Measurements from ENCODE around the gene OR52D1.

The OR52D1 gene

DNA sequence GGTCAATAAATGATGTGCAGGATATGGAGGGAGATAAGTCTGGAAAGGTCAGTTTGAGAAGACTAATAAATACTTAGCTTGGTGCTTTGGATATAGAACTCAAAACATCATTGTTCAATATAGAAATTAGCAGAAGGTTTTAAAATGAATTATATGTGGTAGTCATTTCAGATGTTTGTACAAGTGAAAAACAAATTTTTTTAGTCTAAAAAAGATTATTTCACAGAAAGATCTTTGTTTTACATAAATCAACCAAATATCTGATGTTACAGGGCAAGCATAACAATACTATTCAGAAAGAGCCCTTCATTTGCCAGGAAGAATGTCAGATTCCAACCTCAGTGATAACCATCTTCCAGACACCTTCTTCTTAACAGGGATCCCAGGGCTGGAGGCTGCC, at the start of gene OR52D1:
Gene OR52D1, plus strand, starts transcription at position 301 of the 400 bp plus-strand sequence. Its CDS starts 22 bp downstream, at position 323.
- no peak within 1 kb of the TSS for H3K4me3 ChIP-seq (ENCODE audit: low read depth, low read length)
- DNase-seq (ENCODE audit: low read depth), result no peak
- TF ChIP-seq, protein P1, sequence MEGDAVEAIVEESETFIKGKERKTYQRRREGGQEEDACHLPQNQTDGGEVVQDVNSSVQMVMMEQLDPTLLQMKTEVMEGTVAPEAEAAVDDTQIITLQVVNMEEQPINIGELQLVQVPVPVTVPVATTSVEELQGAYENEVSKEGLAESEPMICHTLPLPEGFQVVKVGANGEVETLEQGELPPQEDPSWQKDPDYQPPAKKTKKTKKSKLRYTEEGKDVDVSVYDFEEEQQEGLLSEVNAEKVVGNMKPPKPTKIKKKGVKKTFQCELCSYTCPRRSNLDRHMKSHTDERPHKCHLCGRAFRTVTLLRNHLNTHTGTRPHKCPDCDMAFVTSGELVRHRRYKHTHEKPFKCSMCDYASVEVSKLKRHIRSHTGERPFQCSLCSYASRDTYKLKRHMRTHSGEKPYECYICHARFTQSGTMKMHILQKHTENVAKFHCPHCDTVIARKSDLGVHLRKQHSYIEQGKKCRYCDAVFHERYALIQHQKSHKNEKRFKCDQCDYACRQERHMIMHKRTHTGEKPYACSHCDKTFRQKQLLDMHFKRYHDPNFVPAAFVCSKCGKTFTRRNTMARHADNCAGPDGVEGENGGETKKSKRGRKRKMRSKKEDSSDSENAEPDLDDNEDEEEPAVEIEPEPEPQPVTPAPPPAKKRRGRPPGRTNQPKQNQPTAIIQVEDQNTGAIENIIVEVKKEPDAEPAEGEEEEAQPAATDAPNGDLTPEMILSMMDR (IDR thresholded peaks at IDR 0.05; ENCODE audit: low read depth, low read length, missing control alignments), result no peak

GRCh38 chr11:5441414-5441813, 47.1 kb upstream of the OR52D1 start, which contains the start of gene OR51I1:
Gene OR51I1, minus strand, starts transcription at chr11:5441514. Its CDS starts 0 bp downstream, at chr11:5441514.
- DNase-seq (ENCODE audit: low read depth), result no peak
- TF ChIP-seq, protein P1 (IDR thresholded peaks at IDR 0.05; ENCODE audit: low read depth, low read length, missing control alignments), result no peak
- H3K4me3 ChIP-seq (ENCODE audit: low read depth, low read length), result no peak within 1 kb of the TSS

DNA sequence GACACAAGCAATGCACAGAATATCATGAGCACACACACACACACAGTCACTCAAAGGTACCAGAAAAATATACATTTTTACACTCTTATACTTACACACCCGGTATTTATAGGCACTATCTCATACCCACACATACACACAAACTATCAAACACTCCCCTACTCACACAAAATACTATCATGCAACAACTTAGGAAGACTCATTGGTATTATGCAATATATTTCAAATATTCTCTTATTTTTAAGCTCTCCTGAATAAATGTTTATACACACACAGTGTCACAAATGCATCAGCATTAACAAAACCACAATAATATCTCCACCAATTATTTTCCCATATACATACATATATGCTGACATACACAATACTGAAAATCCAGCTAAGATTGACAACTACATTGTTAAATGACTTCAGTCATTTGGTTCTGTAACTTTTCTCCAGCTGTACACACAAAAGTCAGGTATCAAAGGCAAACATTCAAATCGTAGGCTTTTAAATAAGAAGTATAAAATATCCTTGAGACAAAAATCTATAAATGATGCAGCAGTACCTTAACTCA, 44.6 kb upstream of the OR52D1 start:
- DNase-seq (ENCODE audit: low read depth), result no peak
- TF ChIP-seq, protein P1 (IDR thresholded peaks at IDR 0.05; ENCODE audit: low read depth, low read length, missing control alignments), result no peak
- no peak overlapping the region for H3K4me3 ChIP-seq (ENCODE audit: low read depth, low read length)

DNA sequence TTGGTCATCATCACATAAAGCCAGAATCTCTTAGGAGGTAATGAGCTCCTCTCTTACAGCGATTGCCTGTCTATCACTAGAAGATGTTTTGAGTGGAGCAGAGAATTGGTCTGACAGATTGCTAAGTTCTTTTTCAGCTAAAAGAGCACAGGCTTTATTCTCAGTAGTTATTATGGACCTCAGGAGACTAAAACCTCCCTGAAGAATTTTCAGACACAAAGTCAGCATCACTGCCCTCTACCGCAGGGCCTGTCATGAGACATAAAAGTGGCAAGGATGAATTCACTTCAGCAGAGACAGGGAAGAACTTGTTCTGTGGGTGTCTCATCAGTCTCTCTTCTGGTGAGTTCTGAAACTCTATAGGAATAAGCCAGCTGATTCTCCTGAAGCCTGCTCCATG, 39.5 kb upstream of the OR52D1 start, which contains the start of gene OR51I2:
Gene OR51I2, plus strand, starts transcription at position 301 of the 400 bp plus-strand sequence. CDS start 4,166 bp downstream, outside the sequence.
- TF ChIP-seq, protein P1 (IDR thresholded peaks at IDR 0.05; ENCODE audit: low read depth, low read length, missing control alignments), result no peak
- no peak within 1 kb of the TSS for H3K4me3 ChIP-seq (ENCODE audit: low read depth, low read length)
- DNase-seq (ENCODE audit: low read depth), result no peak

DNA sequence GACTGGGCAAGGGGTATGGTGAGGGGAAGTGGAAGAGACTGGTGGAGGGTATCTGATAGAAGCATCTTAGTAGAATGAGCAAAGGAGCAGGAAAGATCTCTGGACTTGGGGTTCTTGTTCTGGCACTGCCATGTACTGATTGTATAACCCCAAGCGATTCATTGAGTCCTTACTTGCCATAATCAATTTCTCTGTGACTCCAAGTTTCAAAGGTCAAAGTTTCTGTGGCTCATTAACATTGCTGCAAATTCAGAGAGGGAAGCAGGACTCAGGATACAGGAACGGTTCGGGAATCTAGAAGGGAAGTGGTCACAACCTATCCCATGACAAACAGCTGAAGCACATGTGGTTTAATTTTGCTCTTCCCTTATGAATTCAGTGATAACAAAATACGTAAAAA, 39.1 kb upstream of the OR52D1 start:
- TF ChIP-seq, protein P1 (IDR thresholded peaks at IDR 0.05; ENCODE audit: low read depth, low read length, missing control alignments), result no peak
- H3K4me3 ChIP-seq (ENCODE audit: low read depth, low read length), result no peak overlapping the region
- no peak for DNase-seq (ENCODE audit: low read depth)

GRCh38 chr11:5460983-5461621, 27.4 kb upstream of the OR52D1 start:
- TF ChIP-seq, protein P1 (IDR thresholded peaks at IDR 0.05; ENCODE audit: low read depth, low read length, missing control alignments), result no peak
- no peak overlapping the region for H3K4me3 ChIP-seq (ENCODE audit: low read depth, low read length)

More at GRCh38 chr11:5460983-5461621, 27.4 kb upstream of the OR52D1 start:
- DNase-seq (ENCODE audit: low read depth), result no peak

All from GM12864 (cell line).